MM.1S (cell line): Measurements from ENCODE around the gene PRDM7.

Source experiments
- DNase-seq: peaks from one replicate; pipeline ENCODE4 v3.0.0-alpha.2; 2015
- H2AFZ ChIP-seq: fragments of 300-600 bp; sonication (generic); 2 replicates; pipeline ENCODE4 v1.6.0; 2016; ENCODE audit warnings: antibody characterized with exemption, low read length
- H3F3A ChIP-seq: fragments of 300-600 bp; sonication (generic); 2 replicates; pipeline ENCODE4 v1.6.1; 2016; ENCODE audit warnings: mild to moderate bottlenecking, antibody characterized with exemption, low read length, moderate library complexity, mixed read lengths; ENCODE audit not compliant: insufficient read depth
- H3K27ac ChIP-seq: fragments of 300-600 bp; sonication (generic); 2 replicates; pipeline ENCODE4 v1.5.1; 2016; ENCODE audit warnings: mild to moderate bottlenecking, low read length
- H3K27me3 ChIP-seq: fragments of 300-600 bp; sonication (generic); replicated peaks from 2 replicates; pipeline ENCODE4 v1.6.0; 2016; ENCODE audit warnings: low read length; ENCODE audit not compliant: insufficient read depth
- H3K36me3 ChIP-seq: fragments of 300-600 bp; sonication (generic); replicated peaks from 2 replicates; pipeline ENCODE4 v1.6.1; 2016; ENCODE audit warnings: mild to moderate bottlenecking, low read length, mixed read lengths; ENCODE audit not compliant: insufficient read depth
- H3K4me1 ChIP-seq: fragments of 300-600 bp; sonication (generic); 2 replicates; pipeline ENCODE4 v1.6.1; 2016; ENCODE audit warnings: low read length, mixed read lengths
- H3K4me2 ChIP-seq: fragments of 300-600 bp; sonication (generic); 2 replicates; pipeline ENCODE4 v1.6.0; 2016; ENCODE audit warnings: low read depth, low read length
- H3K4me3 ChIP-seq: fragments of 300-600 bp; sonication (generic); 2 replicates; pipeline ENCODE4 v1.5.1; 2016; ENCODE audit warnings: low read length, mixed read lengths
- H3K79me2 ChIP-seq: fragments of 300-600 bp; sonication (generic); 2 replicates; pipeline ENCODE4 v1.6.1; 2016; ENCODE audit warnings: mixed run types, low read length, mixed read lengths
- H3K9ac ChIP-seq: fragments of 300-600 bp; sonication (generic); 2 replicates; pipeline ENCODE4 v1.6.1; 2016; ENCODE audit warnings: low read length, mixed read lengths
- H3K9me2 ChIP-seq: fragments of 300-600 bp; sonication (generic); replicated peaks from 2 replicates; pipeline ENCODE4 v1.6.1; 2016; ENCODE audit warnings: mild to moderate bottlenecking, low read length, mixed read lengths; ENCODE audit not compliant: insufficient read depth
- H3K9me3 ChIP-seq: fragments of 300-600 bp; sonication (generic); replicated peaks from 2 replicates; pipeline ENCODE4 v1.6.1; 2016; ENCODE audit warnings: mild to moderate bottlenecking, low read length, mixed read lengths; ENCODE audit not compliant: insufficient read depth
- H4K20me1 ChIP-seq: fragments of 300-600 bp; sonication (generic); 2 replicates; pipeline ENCODE4 v1.6.1; 2016; ENCODE audit warnings: mild to moderate bottlenecking, low read length, moderate library complexity, mixed read lengths; ENCODE audit not compliant: insufficient read depth
- CTCF ChIP-seq: fragments of 300-600 bp; sonication (generic); IDR thresholded peaks from 2 replicates; pipeline ENCODE4 v1.5.1; 2016; ENCODE audit warnings: antibody characterized with exemption, low read length, mixed read lengths
- EZH2 ChIP-seq: fragments of 300-600 bp; sonication (generic); optimal IDR thresholded peaks from 2 replicates; pipeline ENCODE3; 2017; ENCODE audit warnings: low read depth, mild to moderate bottlenecking, antibody characterized with exemption, low read length, mixed read lengths
- EZH2phosphoT487 ChIP-seq: fragments of 300-600 bp; sonication (generic); IDR thresholded peaks from 2 replicates; pipeline ENCODE4 v1.6.1; 2018; ENCODE audit warnings: antibody characterized with exemption, low read length

Gene PRDM7

GRCh38 chr16:90053902-90054500 is 23.1 kb downstream of the PRDM7 start:
- H3K4me3 ChIP-seq = no peak overlapping the region
- no peaks in the 10 kb centered on the region for H3K27me3 ChIP-seq
- no peak overlapping the region for H3K9ac ChIP-seq
- H2AFZ ChIP-seq = no peak overlapping the region
- H3K4me1 ChIP-seq = no peaks in the 10 kb centered on the region
- no peaks in the 10 kb centered on the region for H3F3A ChIP-seq
- DNase-seq = no peak
- H3K4me2 ChIP-seq = no peak overlapping the region
- H3K9me2 ChIP-seq = no peaks in the 10 kb centered on the region
- no peaks in the 10 kb centered on the region for H4K20me1 ChIP-seq
- H3K79me2 ChIP-seq = no peaks in the 10 kb centered on the region
- H3K36me3 ChIP-seq = no peaks in the 10 kb centered on the region
- H3K9me3 ChIP-seq = no peaks in the 10 kb centered on the region
- TF ChIP-seq EZH2phosphoT487 = no peak
- no peak for TF ChIP-seq EZH2
- TF ChIP-seq CTCF = no peak
- H3K27ac ChIP-seq = no peak overlapping the region

- H3K27ac ChIP-seq = no peak overlapping the region
- no peak for TF ChIP-seq EZH2
- TF ChIP-seq CTCF = no peak
- no peak for TF ChIP-seq EZH2phosphoT487
- no peaks in the 10 kb centered on the region for H3K9me3 ChIP-seq
- H3K4me3 ChIP-seq = no peak overlapping the region
- no peaks in the 10 kb centered on the region for H3K9me2 ChIP-seq
- H3K79me2 ChIP-seq = no peaks in the 10 kb centered on the region
- H3K4me2 ChIP-seq = no peak overlapping the region
- no peaks in the 10 kb centered on the region for H3K4me1 ChIP-seq
- H2AFZ ChIP-seq = no peak overlapping the region
- H4K20me1 ChIP-seq = no peaks in the 10 kb centered on the region
- DNase-seq = no peak
- H3K9ac ChIP-seq = no peak overlapping the region
- H3K36me3 ChIP-seq = no peaks in the 10 kb centered on the region
- no peaks in the 10 kb centered on the region for H3F3A ChIP-seq
- H3K27me3 ChIP-seq = no peaks in the 10 kb centered on the region
These were observed 26.2 kb downstream of the PRDM7 start for GRCh38 chr16:90050969-90051368.

GRCh38 chr16:90048737-90049330 is 28.3 kb downstream of the PRDM7 start:
- Histone ChIP-seq H3K9me3 (no peaks in the 10 kb centered on the region), H3K9me2 (no peaks in the 10 kb centered on the region), H3K27me3 (no peaks in the 10 kb centered on the region), H2AFZ (no peak overlapping the region), H3K9ac (no peak overlapping the region), H3K27ac (no peak overlapping the region), H3K4me2 (no peak overlapping the region), H3K4me3 (no peak overlapping the region), H3K4me1 (no peaks in the 10 kb centered on the region), H3K36me3 (no peaks in the 10 kb centered on the region), H3K79me2 (no peaks in the 10 kb centered on the region), H4K20me1 (no peaks in the 10 kb centered on the region), H3F3A (no peaks in the 10 kb centered on the region)
- no peak for DNase-seq
- no peak for TF ChIP-seq EZH2phosphoT487
- no peak for TF ChIP-seq EZH2
- TF ChIP-seq CTCF = no peak
